Omental fat pad (tissue), 4 donors: ENCODE data around the gene PHACTR3. TPM values are rescaled to one million over a fixed set of nuclear protein-coding genes. Genes with fewer than 3 reads are reported as not detected.

Source experiments
- ATAC-seq: fragments of 150-250 bp; one replicate; pipeline ENCODE4 v1.9.1; 2016; ENCODE audit warnings: mild to moderate bottlenecking, moderate library complexity; ENCODE audit not compliant: low FRiP score
- DNase-seq: peaks from one replicate; pipeline ENCODE4 v3.0.0-alpha.2; 2019; ENCODE audit warnings: low spot score
- total RNA-seq, 4 donors: library from RNA; depleted of rRNA; stranded (reverse); fragments of >200 nt; gene quantifications; one replicate each; pipeline ENCODE4 v1.1.0, GENCODE V29; 2016
- TF ChIP-seq, protein P1 (sequence below), 3 donors: fragments of 450-650 bp; IDR thresholded peaks; one replicate each; pipeline ENCODE4 v1.5.1; 2016 to 2017; ENCODE audit warnings: antibody characterized with exemption in 3 of 3, mild to moderate bottlenecking in 3 of 3, moderate library complexity in 2 of 3

PHACTR3 gene
- total RNA-seq, 4 donors from 2014 or later: 0.19 to 10.6 (median 1.4) TPM; not detected in 1

- no peak for DNase-seq
- TF ChIP-seq, protein P1, sequence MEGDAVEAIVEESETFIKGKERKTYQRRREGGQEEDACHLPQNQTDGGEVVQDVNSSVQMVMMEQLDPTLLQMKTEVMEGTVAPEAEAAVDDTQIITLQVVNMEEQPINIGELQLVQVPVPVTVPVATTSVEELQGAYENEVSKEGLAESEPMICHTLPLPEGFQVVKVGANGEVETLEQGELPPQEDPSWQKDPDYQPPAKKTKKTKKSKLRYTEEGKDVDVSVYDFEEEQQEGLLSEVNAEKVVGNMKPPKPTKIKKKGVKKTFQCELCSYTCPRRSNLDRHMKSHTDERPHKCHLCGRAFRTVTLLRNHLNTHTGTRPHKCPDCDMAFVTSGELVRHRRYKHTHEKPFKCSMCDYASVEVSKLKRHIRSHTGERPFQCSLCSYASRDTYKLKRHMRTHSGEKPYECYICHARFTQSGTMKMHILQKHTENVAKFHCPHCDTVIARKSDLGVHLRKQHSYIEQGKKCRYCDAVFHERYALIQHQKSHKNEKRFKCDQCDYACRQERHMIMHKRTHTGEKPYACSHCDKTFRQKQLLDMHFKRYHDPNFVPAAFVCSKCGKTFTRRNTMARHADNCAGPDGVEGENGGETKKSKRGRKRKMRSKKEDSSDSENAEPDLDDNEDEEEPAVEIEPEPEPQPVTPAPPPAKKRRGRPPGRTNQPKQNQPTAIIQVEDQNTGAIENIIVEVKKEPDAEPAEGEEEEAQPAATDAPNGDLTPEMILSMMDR (IDR thresholded peaks at IDR 0.05): no peak
- ATAC-seq: no peak
Observed at GRCh38 chr20:59807909-59808728, 203.8 kb downstream of the PHACTR3 start.

DNA sequence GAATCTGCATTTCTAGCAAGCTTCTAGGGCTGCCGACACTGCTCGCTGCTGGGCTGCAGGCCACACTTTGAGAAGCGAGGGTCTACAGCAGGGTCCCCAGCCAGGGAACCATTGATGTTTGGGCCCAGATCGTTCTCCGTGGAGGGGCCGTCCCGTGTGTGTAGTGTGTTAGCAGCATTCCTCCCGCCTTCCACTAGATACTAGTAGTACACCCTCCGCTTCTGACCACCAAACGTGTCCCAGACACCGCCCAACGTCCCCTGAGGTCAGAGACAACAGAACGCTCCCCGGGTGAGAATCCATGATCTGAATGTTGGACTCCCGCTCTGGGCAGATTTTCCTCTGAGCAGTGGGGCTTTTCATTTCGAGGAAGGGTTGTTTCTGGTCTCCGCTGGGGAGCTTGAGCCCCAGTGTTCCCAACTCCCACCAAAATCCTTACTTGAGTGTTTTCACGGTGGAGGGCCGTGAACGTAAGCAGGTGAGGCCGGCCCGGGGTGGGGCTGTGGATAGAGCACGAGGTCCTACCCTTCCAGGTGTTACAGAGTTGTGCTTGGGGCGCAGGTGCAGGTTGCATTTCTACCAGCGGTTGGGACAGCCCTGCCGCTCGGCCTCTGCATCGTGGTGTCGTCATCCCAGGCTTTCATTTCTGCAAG, 204.5 kb downstream of the PHACTR3 start:
- TF ChIP-seq, protein P1 (IDR thresholded peaks at IDR 0.05): no peak
- DNase-seq (no peak), ATAC-seq (no peak)

GRCh38 chr20:59809630-59810448, 205.5 kb downstream of the PHACTR3 start:
- ATAC-seq: no peak
- no peak for DNase-seq
- TF ChIP-seq, protein P1 (IDR thresholded peaks at IDR 0.05): no peak

GRCh38 chr20:59810449-59811187, 206.3 kb downstream of the PHACTR3 start:
- TF ChIP-seq, protein P1 (IDR thresholded peaks at IDR 0.05): no peak
- no peak for DNase-seq

DNA sequence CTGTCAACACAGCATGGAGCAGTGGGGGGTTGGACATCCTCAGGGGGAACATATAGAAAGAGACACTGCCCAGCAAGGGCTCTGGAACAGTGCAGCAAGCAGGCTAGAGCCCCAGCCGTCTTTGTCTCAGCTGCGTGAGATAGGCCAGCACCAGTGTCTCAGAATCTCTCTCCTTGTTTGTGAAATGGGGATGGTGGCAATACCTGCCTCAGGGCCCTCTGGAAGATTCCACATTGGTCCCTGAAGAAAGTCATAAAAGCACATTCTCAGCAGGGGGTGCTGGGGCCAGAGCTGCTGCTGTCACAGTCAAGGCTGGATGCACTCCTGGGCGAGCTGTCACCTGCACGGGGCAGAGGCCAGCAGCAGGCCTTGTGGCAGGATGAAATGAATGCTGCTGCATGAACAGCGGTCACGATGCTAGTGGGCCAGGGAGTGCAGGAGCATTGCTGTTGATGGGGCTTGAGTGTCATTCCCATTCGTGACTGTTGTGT, 207.4 kb downstream of the PHACTR3 start:
- no peak for ATAC-seq
- DNase-seq: no peak
- TF ChIP-seq, protein P1 (IDR thresholded peaks at IDR 0.05): no peak

More at GRCh38 chr20:59810449-59811187, 206.3 kb downstream of the PHACTR3 start:
- no peak for ATAC-seq
